ENCODE measurements around the gene GRB10.
"Not testable (repeated sequence)": the region's sequence is repeated elsewhere in the genome, so short reads cannot be mapped to it uniquely, and the experiment has no call there.

GRB10 gene

DNA sequence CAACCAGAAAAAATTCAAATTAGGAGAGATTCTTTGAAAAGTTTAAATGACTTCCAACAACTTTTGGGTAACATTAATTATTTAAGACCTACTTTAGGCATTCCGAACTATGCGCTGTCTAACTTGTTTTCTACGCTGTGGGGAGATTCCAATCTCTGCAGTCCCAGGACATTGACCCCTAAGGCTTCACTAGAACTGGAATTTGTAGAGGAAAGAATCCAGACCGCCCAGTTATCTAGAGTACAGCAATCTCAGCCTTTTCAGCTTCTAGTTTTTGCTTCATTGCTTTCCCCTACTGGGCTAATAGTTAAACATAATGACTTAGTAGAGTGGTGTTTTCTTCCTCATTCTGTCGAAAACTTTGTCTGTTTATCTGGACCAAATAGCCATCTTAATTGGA is 202.6 kb downstream of the GRB10 start:
- no peak for DNase-seq (ENCODE audit: low spot score)

- DNase-seq (ENCODE audit: low spot score), result not testable (repeated sequence)
These were observed 204.6 kb downstream of the GRB10 start for GRCh38 chr7:50578105-50578504.

DNA sequence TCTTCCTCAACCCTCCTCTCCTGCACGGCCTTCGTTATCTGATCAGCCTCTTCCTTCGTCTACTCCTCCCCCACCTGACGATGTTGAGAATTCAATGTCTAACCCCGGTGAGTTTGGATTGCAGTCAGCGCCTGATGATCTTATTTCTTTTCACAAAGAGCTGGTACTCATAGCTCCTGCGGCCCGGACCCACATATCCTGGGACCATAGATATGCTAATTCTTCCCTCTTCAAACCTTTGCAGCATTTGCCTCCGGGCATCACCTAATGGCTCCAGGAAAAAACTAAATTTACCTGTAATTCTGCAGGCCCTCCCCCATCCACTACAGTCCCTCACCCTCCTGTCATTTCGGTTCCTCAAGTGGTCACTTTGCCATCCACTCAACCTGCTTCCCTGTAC is 205.1 kb downstream of the GRB10 start:
- no peak for DNase-seq (ENCODE audit: low spot score)

DNA sequence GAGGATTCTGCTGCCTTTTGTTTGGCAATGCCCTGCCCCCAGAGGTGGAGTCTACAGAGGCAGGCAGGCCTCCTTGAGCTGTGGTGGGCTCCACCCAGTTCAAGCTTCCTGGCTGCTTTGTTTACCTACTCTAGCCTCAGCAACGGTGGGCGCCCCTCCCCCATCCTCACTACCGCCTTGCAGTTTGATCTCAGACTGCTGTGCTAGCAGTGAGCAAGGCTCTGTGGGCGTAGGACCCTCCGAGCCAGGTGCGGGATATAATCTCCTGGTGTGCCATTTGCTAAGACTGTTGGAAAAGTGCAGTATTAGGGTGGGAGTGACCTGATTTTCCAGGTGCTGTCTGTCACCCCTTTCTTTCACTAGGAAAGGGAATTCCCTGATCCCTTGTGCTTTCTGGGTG is 206.3 kb downstream of the GRB10 start:
- DNase-seq (ENCODE audit: low spot score), result not testable (repeated sequence)

GRCh38 chr7:50567715-50568261 is 214.9 kb downstream of the GRB10 start:
- DNase-seq (ENCODE audit: low spot score), result no peak

- no peak for DNase-seq (ENCODE audit: low spot score)
These were observed 216.7 kb downstream of the GRB10 start for GRCh38 chr7:50565977-50566376.

DNA sequence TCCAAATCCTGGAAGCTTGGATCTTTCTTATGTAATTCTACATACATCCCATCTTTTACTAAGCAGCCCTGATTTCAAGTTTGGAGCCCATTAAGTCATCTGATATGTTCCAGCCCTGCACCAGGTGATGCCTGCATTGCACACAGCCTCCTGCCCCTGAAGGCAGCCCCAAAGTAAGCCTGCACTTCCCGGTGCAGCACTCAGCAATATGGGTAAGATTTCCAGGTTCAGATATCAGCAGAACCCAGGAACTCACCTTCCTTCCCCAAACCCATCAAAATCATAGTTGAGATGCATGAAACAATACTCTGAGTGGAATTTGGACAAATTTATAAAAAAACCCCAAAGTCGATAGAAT is 217.2 kb downstream of the GRB10 start:
- no peak for DNase-seq (ENCODE audit: low spot score)

GRCh38 chr7:50564640-50565558 is 217.8 kb downstream of the GRB10 start, which contains the start of gene DDC:
Gene DDC (minus strand): TSS chr7:50565405. CDS start chr7:50544085, 21,320 bp downstream.
- no peak for DNase-seq (ENCODE audit: low spot score)

- no peak for DNase-seq (ENCODE audit: low spot score)
These were observed 218.5 kb downstream of the GRB10 start for GRCh38 chr7:50564171-50564570.

GRCh38 chr7:50562136-50562535 is 220.6 kb downstream of the GRB10 start:
- DNase-seq (ENCODE audit: low spot score), result no peak

DNA sequence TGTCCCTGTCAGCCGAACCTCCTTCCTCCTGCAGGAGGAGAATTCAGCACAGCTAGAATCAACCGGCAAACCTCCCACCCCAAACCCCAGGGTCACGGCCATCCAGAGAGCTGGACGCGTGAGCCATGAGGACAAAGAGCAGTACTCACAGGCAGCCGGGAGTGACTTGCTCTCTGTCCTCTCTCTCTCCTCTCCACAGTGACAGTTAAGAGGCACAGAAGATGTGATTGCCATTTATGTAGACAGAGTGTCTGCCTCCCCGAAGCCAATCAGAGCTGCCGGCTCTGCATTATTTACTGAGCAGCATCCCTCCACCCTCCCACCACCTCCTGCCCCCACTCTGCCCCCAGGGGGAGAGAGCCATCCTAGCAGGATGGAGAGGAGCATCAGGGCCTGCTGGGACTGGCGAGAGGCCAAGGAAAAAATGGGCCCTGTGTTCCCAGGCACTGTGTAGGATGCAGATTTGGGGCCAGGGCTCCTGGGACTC is 221.8 kb downstream of the GRB10 start:
- DNase-seq (ENCODE audit: low spot score), result no peak

- DNase-seq (ENCODE audit: low spot score), result no peak
These were observed 222.8 kb downstream of the GRB10 start for GRCh38 chr7:50559881-50560280.

- no peak for DNase-seq (ENCODE audit: low spot score)
These were observed 224.2 kb downstream of the GRB10 start for GRCh38 chr7:50558294-50559053.

DNA sequence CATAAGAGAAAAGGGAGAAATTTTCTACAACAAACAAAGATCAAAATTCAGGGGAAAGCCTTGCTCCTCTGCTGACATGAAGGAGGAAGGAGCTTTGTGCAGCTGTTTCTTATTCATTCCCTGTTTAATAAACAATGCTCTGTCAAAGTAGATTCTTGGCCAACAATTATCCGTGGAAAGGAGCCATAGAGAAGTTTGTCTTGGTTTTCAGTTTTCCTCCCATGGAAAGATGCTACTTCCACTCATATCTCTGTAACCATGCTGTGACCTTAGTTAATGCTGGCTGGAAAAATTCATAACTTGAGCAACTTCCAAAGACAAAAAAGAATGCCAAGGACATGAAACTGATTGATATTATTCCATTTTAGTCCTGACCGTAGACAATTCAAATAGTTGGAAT is 225.6 kb downstream of the GRB10 start:
- no peak for DNase-seq (ENCODE audit: low spot score)

DNA sequence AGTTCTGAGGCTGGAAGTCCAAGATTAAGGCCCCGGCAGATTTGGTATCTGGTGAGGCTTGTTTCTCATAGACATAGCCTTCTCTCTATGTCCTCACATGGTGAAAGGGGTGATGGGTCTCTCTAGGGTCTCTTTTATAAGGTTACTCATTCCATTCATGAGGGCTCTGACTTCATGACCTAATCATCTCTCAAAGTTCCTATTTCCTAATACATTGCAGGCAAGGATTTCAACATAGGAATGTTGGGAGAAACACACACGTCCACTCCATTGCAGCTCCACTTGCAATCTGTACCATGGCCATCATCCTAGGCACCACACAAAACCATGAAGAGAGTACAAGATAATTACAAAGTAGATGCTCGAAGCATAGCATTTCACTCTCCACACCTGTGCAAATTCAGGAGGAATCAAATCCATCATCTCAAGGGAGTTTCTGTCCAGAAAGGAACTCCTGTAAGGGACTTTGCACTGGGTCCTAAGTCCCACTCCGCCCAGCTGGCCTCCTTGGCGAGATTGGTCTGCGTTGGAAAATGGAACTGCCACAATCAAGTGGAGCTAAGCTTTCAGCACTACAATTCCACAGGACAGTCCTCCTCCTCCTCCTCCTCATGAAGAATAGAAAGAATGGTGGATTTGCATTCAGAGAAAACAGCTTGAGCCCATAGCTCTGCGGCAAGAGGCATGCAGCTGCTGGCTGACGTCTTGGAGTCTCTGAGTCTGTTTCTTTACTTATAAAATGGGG is 226.3 kb downstream of the GRB10 start:
- DNase-seq (ENCODE audit: low spot score), result no peak

DNA sequence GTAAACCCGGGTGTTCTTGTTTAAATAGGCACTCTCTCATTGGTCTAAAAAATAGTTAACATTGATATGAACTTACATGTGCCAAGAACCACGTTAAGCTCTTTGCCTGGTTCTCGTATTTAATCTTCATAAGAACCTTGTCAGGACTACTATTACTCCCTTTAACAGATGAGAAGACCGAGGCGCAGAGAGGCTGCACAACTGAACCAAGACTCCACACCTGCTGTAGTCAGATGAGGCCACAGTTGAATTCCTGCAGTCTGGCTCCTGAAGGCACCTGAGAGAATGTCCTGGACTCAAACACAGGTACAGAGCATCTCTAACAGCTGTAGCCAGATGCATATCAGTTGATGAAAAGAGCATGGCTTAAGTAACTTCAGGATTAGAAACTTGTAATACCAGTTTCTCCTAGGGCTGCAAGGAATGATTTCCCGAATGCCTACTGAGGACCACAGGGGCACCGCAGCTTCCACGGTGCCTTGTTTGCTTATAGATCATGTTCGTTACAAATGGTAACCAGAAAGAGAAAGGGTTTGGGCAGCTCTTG is 227.0 kb downstream of the GRB10 start:
- DNase-seq (ENCODE audit: low spot score), result no peak

- no peak for DNase-seq (ENCODE audit: low spot score)
These were observed 228.0 kb downstream of the GRB10 start for GRCh38 chr7:50554431-50555322.

DNA sequence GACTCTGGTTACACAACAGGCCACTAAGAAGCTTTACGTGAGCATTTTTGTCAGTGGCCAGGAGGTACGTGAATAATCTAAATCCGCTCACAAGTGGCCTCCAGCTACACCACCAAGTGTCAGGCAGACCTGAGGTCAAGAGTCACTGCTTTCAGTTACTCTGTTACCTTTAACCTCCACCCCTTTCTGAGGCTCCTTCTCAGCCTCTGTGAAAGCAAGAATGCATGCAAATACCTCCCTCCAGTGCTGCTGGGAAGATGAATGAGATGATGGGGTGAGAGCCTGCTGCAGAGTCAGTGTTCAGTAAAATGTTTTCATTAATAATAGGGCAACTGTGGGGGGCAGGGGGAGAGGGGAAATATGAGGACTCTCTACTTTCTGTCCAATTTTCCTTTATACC is 228.7 kb downstream of the GRB10 start:
- DNase-seq (ENCODE audit: low spot score), result no peak

GRCh38 chr7:50552921-50553320 is 229.8 kb downstream of the GRB10 start:
- no peak for DNase-seq (ENCODE audit: low spot score)

DNA sequence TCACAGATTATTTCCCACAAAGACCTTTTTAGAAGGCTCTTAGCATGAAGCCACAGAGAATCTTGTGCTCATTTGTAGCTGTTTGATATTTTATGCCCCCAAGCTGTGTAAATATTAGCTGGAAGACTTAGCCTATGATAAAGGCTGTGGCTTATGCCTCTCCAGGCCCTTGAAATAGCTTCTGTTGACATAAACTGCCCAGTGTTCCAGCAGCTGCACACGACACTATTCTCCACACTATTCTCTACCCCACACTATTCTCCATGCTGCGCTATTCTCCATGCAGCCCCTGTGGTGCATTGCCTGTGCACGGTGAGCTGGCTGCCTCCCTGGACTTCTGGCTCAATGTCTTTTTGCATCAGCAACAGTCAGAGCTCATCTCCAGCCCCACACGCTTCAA is 230.6 kb downstream of the GRB10 start:
- no peak for DNase-seq (ENCODE audit: low spot score)

- DNase-seq (ENCODE audit: low spot score), result not testable (repeated sequence)
These were observed 237.1 kb downstream of the GRB10 start for GRCh38 chr7:50545613-50546012.
